K562 (cell line): Measurements from ENCODE around the gene RNF166. TPM values are rescaled to one million over a fixed set of nuclear protein-coding genes. Genes with fewer than 3 reads are reported as not detected.

Experiments
- ATAC-seq: fragments of 200-7000 bp; cut with Tn5 transposase; 3 replicates; pipeline ENCODE4 v1.9.1; 2020; ENCODE audit warnings: moderate library complexity
- BruUV-seq: library from RNA; stranded (reverse); fragments of 400-500 nt; replicated peaks from 2 replicates; lab custom pipeline; 2021; lab: Mats Ljungman, UMichigan
- CTCF ChIA-PET: fragments of 300-600 bp; formaldehyde crosslinking; extraction: SDS; loops from one replicate; lab custom pipeline; 2021; ENCODE audit warnings: low intra/inter-chr PET ratio; lab: Yijun Ruan, JAX
- POLR2A ChIA-PET: fragments of 300-600, 350-650 bp; sonication (Branson Sonifier 250); formaldehyde crosslinking; extraction: SDS; loops from one replicate; lab custom pipeline; 2021; ENCODE audit warnings: antibody characterized with exemption, inconsistent platforms; lab: Yijun Ruan, JAX
- DNase-seq, 4 experiments: peaks; one replicate each; pipeline versions ENCODE4 v3.0.0 to v3.0.0-alpha.2; 2011 to 2018; ENCODE audit warnings: low spot score in 3 of 4, mixed read lengths in 3 of 4; ENCODE audit errors: extremely low read depth in 1 of 4
- FAIRE-seq: peaks from 2 replicates; lab custom pipeline; 2011; peaks lifted over from hg19 to GRCh38; lab: Jason Lieb, UNC
- H2AFZ ChIP-seq: 2 replicates; pipeline ENCODE4 v1.6.0; 2011; ENCODE audit warnings: low read depth, low read length, control low read depth, inconsistent platforms
- H3K27ac ChIP-seq: fragments of 200-600 bp; 3 replicates; pipeline ENCODE4 v1.8.0; 2011; ENCODE audit warnings: low read depth, mild to moderate bottlenecking, control low read depth, inconsistent platforms, low read length, moderate library complexity, mixed read lengths; ENCODE audit errors: extremely low read depth
- H3K27me3 ChIP-seq, 2 experiments: fragments of 300-600 bp in 1 of 2; 2 replicates in 1 of 2; 3 replicates in 1 of 2; pipeline versions ENCODE4 v1.6.0 to v1.8.0; 2011; ENCODE audit warnings: inconsistent platforms in 2 of 2, low read length in 2 of 2, mild to moderate bottlenecking in 1 of 2, mixed read lengths in 1 of 2, moderate library complexity in 1 of 2; ENCODE audit not compliant: control insufficient read depth in 2 of 2, insufficient read depth in 2 of 2
- H3K36me3 ChIP-seq: fragments of 300-600 bp; 3 replicates; pipeline ENCODE4 v1.8.0; 2011; ENCODE audit warnings: mild to moderate bottlenecking, low read length, inconsistent platforms; ENCODE audit not compliant: control insufficient read depth, insufficient read depth
- H3K4me1 ChIP-seq, 2 experiments: fragments of 200-600 bp in 1 of 2; replicated peaks in 1 of 2; 2 replicates in 1 of 2; 3 replicates in 1 of 2; pipeline versions ENCODE4 v1.5.1 to v1.8.0; 2011; ENCODE audit warnings: inconsistent platforms in 2 of 2, low read length in 2 of 2, mild to moderate bottlenecking in 1 of 2, mixed read lengths in 1 of 2, moderate library complexity in 1 of 2; ENCODE audit not compliant: control insufficient read depth in 2 of 2, insufficient read depth in 2 of 2
- H3K4me2 ChIP-seq: 2 replicates; pipeline ENCODE4 v1.6.1; 2011; ENCODE audit warnings: low read length, control low read depth, inconsistent platforms, mixed read lengths; ENCODE audit not compliant: insufficient read depth
- H3K4me3 ChIP-seq: fragments of 200-600 bp; sonication (generic), shearing (Covaris generic); 2 replicates; pipeline ENCODE4 v1.5.1; 2016; ENCODE audit warnings: control low read depth, inconsistent platforms
- H3K79me2 ChIP-seq: fragments of 200-600 bp; 3 replicates; pipeline ENCODE4 v1.8.0; 2011; ENCODE audit warnings: low read length, inconsistent platforms; ENCODE audit not compliant: control insufficient read depth, insufficient read depth
- H3K9ac ChIP-seq, 2 experiments: 2 replicates each; pipeline versions ENCODE4 v1.6.0 to v1.6.1; 2011; ENCODE audit warnings: low read depth in 2 of 2, low read length in 2 of 2, control low read depth in 1 of 2, inconsistent platforms in 1 of 2, mild to moderate bottlenecking in 1 of 2, mixed read lengths in 1 of 2; ENCODE audit not compliant: insufficient read depth in 1 of 2
- H3K9me1 ChIP-seq: one replicate; pipeline ENCODE4 v1.6.0; 2011; ENCODE audit warnings: inconsistent platforms, mild to moderate bottlenecking, low read length, moderate library complexity; ENCODE audit not compliant: control insufficient read depth, insufficient read depth
- H3K9me3 ChIP-seq: replicated peaks from 2 replicates; pipeline ENCODE4 v1.5.1; 2011; ENCODE audit warnings: low read depth, low read length, inconsistent platforms; ENCODE audit not compliant: control insufficient read depth, insufficient read depth
- H4K20me1 ChIP-seq: replicated peaks from 2 replicates; pipeline ENCODE4 v1.6.1; 2011; ENCODE audit warnings: low read length, inconsistent platforms, mixed read lengths; ENCODE audit not compliant: control insufficient read depth, insufficient read depth
- DMBX1 ChIP-seq: fragments of 250-450 bp; sonication (Bioruptor Pico); IDR thresholded peaks from 2 replicates; pipeline ENCODE4 v1.8.0; 2022; ENCODE audit warnings: inconsistent platforms, mild to moderate bottlenecking, moderate library complexity, borderline replicate concordance
- PCBP2 ChIP-seq: fragments of 200-400 bp; formaldehyde crosslinking; IDR thresholded peaks from 2 replicates; pipeline ENCODE4 v1.6.1; 2018; ENCODE audit warnings: low read length, low read depth, mild to moderate bottlenecking, moderate library complexity; ENCODE audit not compliant: poor library complexity, severe bottlenecking
- POLR2G ChIP-seq: fragments of 200-400 bp; formaldehyde crosslinking; IDR thresholded peaks from 2 replicates; pipeline ENCODE4 v1.6.1; 2017; ENCODE audit warnings: low read depth, mild to moderate bottlenecking, antibody characterized with exemption, low read length, moderate library complexity
- RBM22 ChIP-seq: fragments of 200-400 bp; formaldehyde crosslinking; IDR thresholded peaks from 2 replicates; pipeline ENCODE4 v1.6.1; 2018; ENCODE audit warnings: low read length, low read depth; ENCODE audit not compliant: poor library complexity, severe bottlenecking
- TCF3 ChIP-seq: sonication (generic); formaldehyde crosslinking; IDR thresholded peaks from 2 replicates; pipeline ENCODE4 v1.4.0; 2020; ENCODE audit warnings: mild to moderate bottlenecking, missing genetic modification reagents
- ZNF146 ChIP-seq: IDR thresholded peaks from one replicate; pipeline ENCODE4 v1.6.1; 2018; ENCODE audit warnings: missing compliant biosample characterization; ENCODE audit not compliant: unreplicated experiment
- ZNF212 ChIP-seq: fragments of 450-650 bp; formaldehyde crosslinking; IDR thresholded peaks from 2 replicates; pipeline ENCODE4 v1.4.0; 2020; ENCODE audit warnings: mild to moderate bottlenecking
- ZNF316 ChIP-seq: fragments of 450-650 bp; IDR thresholded peaks from 2 replicates; pipeline ENCODE4 v1.6.1; 2016
- WGBS: fragments of 100-300 bp; shearing (Covaris generic); methylation state at CpG from one replicate; pipeline ENCODE4 v1.1.6; 2016; ENCODE audit warnings: low coverage, mixed read lengths; ENCODE audit not compliant: insufficient coverage; ENCODE audit errors: missing lambda C conversion rate; 5-methylcytosine and 5-hydroxymethylcytosine counted together
- in situ Hi-C: fragments of 300-500 bp; cut with MboI; formaldehyde crosslinking; loops from 4 replicates; pipeline ENCODE4 v1.15.0; 2018; ENCODE audit warnings: inconsistent platforms, mixed read lengths
- intact Hi-C: fragments of 100-400 bp; cut with micrococcal nuclease; formaldehyde crosslinking; loops from 2 replicates; pipeline ENCODE4 v1.14.2; 2022
- polyA plus RNA-seq, 8 experiments: library from polyadenylated mRNA; depleted of rRNA in 4 of 8; stranded (reverse) in 5 of 8; unstranded in 3 of 8; fragments of >200 nt; fragmentation: Nextera tagmentation in 2 of 8; fragmentation: Illumina TruSeq in 1 of 8; extraction: Ambion mirVana in 2 of 8; extraction: Trizol in 1 of 8; gene quantifications; 2 replicates each; pipeline versions ENCODE4 v1.2.1 to v1.2.3, GENCODE V29; 2011 to 2014; ENCODE audit warnings: inconsistent platforms in 1 of 8, missing spikeins in 1 of 8
- total RNA-seq, 7 experiments: library from RNA; depleted of rRNA in 6 of 7; stranded (reverse); fragments of >200 nt in 6 of 7; fragmentation: Illumina TruSeq in 2 of 7; extraction: Trizol in 2 of 7; gene quantifications; 2 replicates each; pipeline versions ENCODE4 v1.2.1 to v1.2.3, GENCODE V29; 2011 to 2021; ENCODE audit warnings: low replicate concordance in 1 of 7
- TF ChIP-seq, protein P1 (sequence below): fragments of 450-650 bp; formaldehyde crosslinking; IDR thresholded peaks from 2 replicates; pipeline ENCODE4 v1.4.0; 2022; ENCODE audit warnings: missing genetic modification characterization
- TF ChIP-seq, protein P2 (sequence below): sonication (generic); formaldehyde crosslinking; IDR thresholded peaks from 2 replicates; pipeline ENCODE4 v1.9.0; 2022; ENCODE audit warnings: mild to moderate bottlenecking, missing genetic modification reagents
- TF ChIP-seq, protein P3 (sequence below): sonication (generic); formaldehyde crosslinking; IDR thresholded peaks from 2 replicates; pipeline ENCODE4 v1.8.1; 2023; ENCODE audit warnings: mild to moderate bottlenecking, missing genetic modification reagents

Gene RNF166
- total and polyA plus RNA-seq, 9 of the 15 experiments (the other 6 are each of a cell fraction or from before 2014, with no cell fraction given), result 0.56 to 60.3 (median 19.5) TPM

DNA sequence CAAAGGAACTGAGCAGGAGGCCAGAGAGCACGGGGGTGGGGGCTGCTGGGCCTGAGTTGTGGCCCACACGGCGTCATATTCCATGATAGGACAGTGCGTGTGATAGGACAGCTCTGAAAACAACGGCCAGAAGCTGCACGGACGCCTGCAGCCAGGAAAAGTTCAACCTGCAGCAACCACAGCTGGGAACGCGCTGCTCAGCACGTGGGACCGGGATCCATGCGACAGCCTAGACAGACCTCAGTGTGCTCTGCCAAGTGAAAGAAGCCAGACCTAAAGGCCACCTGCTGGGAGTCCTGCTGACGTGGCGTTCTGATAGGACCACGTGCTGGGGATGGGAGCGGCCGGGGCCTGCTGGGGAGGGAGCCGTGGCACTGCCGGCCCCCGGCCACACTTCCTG lies 21.7 kb upstream of the RNF166 start:
- Histone ChIP-seq H2AFZ (no peak overlapping the region), H3K36me3 (peaks cover 86% of the 10 kb centered on the region; the same call in 2 of the 3 replicates), H3K79me2 (no peaks in the 10 kb centered on the region), H3K4me1 (peaks cover 0 to 58% of the 10 kb centered on the region in 2 experiments; a peak in 2 of 5 replicates), H3K9me3 (no peaks in the 10 kb centered on the region), H3K4me2 (no peak overlapping the region), H3K4me3 (no peak overlapping the region), H3K27ac (no peak overlapping the region), H3K27me3 (no peaks in the 10 kb centered on the region), H3K9ac (peak overlapping the region in 1 of 2 experiments; percentile 14; a peak in 1 of 4 replicates), H4K20me1 (no peaks in the 10 kb centered on the region; the same call in 1 of the 2 replicates), H3K9me1 (no peaks in the 10 kb centered on the region)
- no TSS peak for BruUV-seq
- no peak for ATAC-seq
- ChIA-PET CTCF (no interaction called here), POLR2A (no interaction called here)
- no peak for FAIRE-seq
- in situ Hi-C loops (no loop called here), intact Hi-C loops (no loop called here)
- TF ChIP-seq RBM22 (peak; percentile 39), ZNF316 (peak; percentile 35), DMBX1 (CRISPR knock-in tag) (no peak), ZNF212 (CRISPR knock-in tag) (no peak), PCBP2 (no peak)
- WGBS, result 87% methylated on average over 20 of the region's 20 CpGs
- DNase-seq, result no peak

DNA sequence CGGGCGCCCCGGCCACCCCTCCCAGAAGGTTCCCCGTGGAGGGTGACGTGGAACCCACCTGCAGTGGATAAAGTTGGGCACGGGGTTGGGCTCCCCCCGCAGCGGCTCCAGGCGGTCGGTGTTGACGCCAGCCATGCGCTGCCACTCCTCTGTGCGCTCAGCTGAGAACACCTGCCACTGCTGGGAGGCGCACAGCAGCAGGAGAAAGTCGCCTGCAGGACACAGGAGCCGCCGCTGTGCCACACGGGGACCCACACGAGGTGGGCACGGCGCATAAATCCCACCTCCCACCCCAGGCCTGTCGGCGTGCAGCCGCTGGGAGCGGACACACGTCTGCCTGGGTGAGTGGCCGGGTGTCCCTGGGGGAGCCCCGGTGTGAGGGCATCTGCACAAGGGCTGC lies 20.8 kb upstream of the RNF166 start:
- Histone ChIP-seq H3K9me1 (no peaks in the 10 kb centered on the region), H3K4me1 (peaks cover 0 to 56% of the 10 kb centered on the region in 2 experiments; a peak in 2 of 5 replicates), H3K36me3 (peaks cover 86% of the 10 kb centered on the region; the same call in 2 of the 3 replicates), H3K9ac (no peak overlapping the region; a peak in 1 of 4 replicates), H3K4me3 (no peak overlapping the region), H4K20me1 (no peaks in the 10 kb centered on the region; the same call in 1 of the 2 replicates), H3K4me2 (no peak overlapping the region), H3K79me2 (no peaks in the 10 kb centered on the region), H3K27me3 (no peaks in the 10 kb centered on the region), H3K27ac (no peak overlapping the region), H3K9me3 (no peaks in the 10 kb centered on the region), H2AFZ (no peak overlapping the region)
- ChIA-PET CTCF (no interaction called here), POLR2A (no interaction called here)
- FAIRE-seq, result no peak
- no TSS peak for BruUV-seq
- intact Hi-C loops, result no loop called here
- in situ Hi-C loops, result no loop called here
- ATAC-seq, result no peak
- over 99% methylated on average over 17 of the region's 28 CpGs for WGBS
- DNase-seq, result no peak
- TF ChIP-seq, protein P1, sequence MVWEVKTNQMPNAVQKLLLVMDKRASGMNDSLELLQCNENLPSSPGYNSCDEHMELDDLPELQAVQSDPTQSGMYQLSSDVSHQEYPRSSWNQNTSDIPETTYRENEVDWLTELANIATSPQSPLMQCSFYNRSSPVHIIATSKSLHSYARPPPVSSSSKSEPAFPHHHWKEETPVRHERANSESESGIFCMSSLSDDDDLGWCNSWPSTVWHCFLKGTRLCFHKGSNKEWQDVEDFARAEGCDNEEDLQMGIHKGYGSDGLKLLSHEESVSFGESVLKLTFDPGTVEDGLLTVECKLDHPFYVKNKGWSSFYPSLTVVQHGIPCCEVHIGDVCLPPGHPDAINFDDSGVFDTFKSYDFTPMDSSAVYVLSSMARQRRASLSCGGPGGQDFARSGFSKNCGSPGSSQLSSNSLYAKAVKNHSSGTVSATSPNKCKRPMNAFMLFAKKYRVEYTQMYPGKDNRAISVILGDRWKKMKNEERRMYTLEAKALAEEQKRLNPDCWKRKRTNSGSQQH, result no peak
- TF ChIP-seq, protein P2, sequence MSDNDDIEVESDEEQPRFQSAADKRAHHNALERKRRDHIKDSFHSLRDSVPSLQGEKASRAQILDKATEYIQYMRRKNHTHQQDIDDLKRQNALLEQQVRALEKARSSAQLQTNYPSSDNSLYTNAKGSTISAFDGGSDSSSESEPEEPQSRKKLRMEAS (CRISPR knock-in tag), result 0 out of 2 replicates have a peak, but pooled peaks have one; percentile 20
- TF ChIP-seq, protein P3, sequence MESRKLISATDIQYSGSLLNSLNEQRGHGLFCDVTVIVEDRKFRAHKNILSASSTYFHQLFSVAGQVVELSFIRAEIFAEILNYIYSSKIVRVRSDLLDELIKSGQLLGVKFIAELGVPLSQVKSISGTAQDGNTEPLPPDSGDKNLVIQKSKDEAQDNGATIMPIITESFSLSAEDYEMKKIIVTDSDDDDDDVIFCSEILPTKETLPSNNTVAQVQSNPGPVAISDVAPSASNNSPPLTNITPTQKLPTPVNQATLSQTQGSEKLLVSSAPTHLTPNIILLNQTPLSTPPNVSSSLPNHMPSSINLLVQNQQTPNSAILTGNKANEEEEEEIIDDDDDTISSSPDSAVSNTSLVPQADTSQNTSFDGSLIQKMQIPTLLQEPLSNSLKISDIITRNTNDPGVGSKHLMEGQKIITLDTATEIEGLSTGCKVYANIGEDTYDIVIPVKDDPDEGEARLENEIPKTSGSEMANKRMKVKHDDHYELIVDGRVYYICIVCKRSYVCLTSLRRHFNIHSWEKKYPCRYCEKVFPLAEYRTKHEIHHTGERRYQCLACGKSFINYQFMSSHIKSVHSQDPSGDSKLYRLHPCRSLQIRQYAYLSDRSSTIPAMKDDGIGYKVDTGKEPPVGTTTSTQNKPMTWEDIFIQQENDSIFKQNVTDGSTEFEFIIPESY (CRISPR knock-in tag), result peak; percentile 59; the same call in 1 of the 2 replicates
- no peak for TF ChIP-seq TCF3 (CRISPR knock-in tag)
- TF ChIP-seq ZNF146 (CRISPR knock-in tag), result no peak
- TF ChIP-seq RBM22, result peak; percentile 90
- TF ChIP-seq POLR2G, result peak; percentile 65; the same call in 1 of the 2 replicates
